Adrenal gland (tissue), 5 donors: Measurements from ENCODE around the gene RIC8A.

Experiments used
- CTCF ChIP-seq, 6 experiments: fragments of 450-650 bp in 4 of 6; fragments of 200-600 bp in 2 of 6; sonication (generic) in 1 of 6; IDR thresholded peaks; 1 replicate in 5 of 6; 2 replicates in 1 of 6; pipeline versions ENCODE4 v1.5.1 to v1.8.0; 2016 to 2021; ENCODE audit warnings: antibody characterized with exemption in 6 of 6, mild to moderate bottlenecking in 2 of 6, moderate library complexity in 1 of 6
- POLR2A ChIP-seq, 2 donors: fragments of 450-650 bp; IDR thresholded peaks; one replicate each; pipeline ENCODE4 v1.6.1; 2017; ENCODE audit warnings: antibody characterized with exemption in 2 of 2, mild to moderate bottlenecking in 2 of 2, moderate library complexity in 1 of 2
- donor health status: DM: no; HTN: no; CAD: no.

GRCh38 chr11:255176-255575 is 47.7 kb downstream of the RIC8A start:
- TF ChIP-seq POLR2A (IDR thresholded peaks at IDR 0.05) (no peak), CTCF (IDR thresholded peaks at IDR 0.05) (no peak)
